HG03139 (cell line): ENCODE measurements around the gene ESAM.

Experiments used
- ATAC-seq: cut with Tn5 transposase; IDR thresholded peaks from one replicate; pipeline ENCODE4 v1.9.1; 2021; ENCODE audit not compliant: unreplicated experiment

ESAM gene

GRCh38 chr11:124737638-124738305 is 24.3 kb downstream of the ESAM start:
- ATAC-seq, result no peak

- ATAC-seq, result no peak
Measured at GRCh38 chr11:124736736-124737135, 25.4 kb downstream of the ESAM start.

GRCh38 chr11:124732230-124732629 is 29.9 kb downstream of the ESAM start:
- ATAC-seq, result no peak

- ATAC-seq, result no peak
Measured at GRCh38 chr11:124729571-124729970, 32.5 kb downstream of the ESAM start.

- no peak for ATAC-seq
Measured at GRCh38 chr11:124728134-124728533, 34.0 kb downstream of the ESAM start.

GRCh38 chr11:124727474-124727873 is 34.6 kb downstream of the ESAM start:
- no peak for ATAC-seq

GRCh38 chr11:124725719-124726105 is 36.4 kb downstream of the ESAM start:
- peak; percentile 8 for ATAC-seq

GRCh38 chr11:124724979-124725718 is 36.9 kb downstream of the ESAM start:
- peak; percentile 99 for ATAC-seq

GRCh38 chr11:124722176-124722575 is 39.9 kb downstream of the ESAM start:
- ATAC-seq, result no peak

- ATAC-seq, result no peak
Measured at GRCh38 chr11:124719534-124719933, 42.6 kb downstream of the ESAM start.

GRCh38 chr11:124718801-124719200 is 43.3 kb downstream of the ESAM start:
- no peak for ATAC-seq

- ATAC-seq, result peak; percentile 54
Measured at GRCh38 chr11:124717786-124718651, 44.1 kb downstream of the ESAM start.

- ATAC-seq, result peak; percentile 32
Measured at GRCh38 chr11:124717421-124717785, 44.7 kb downstream of the ESAM start.

GRCh38 chr11:124716591-124716990 is 45.5 kb downstream of the ESAM start:
- ATAC-seq, result no peak

- ATAC-seq, result no peak
Measured at GRCh38 chr11:124712392-124712791, 49.7 kb downstream of the ESAM start.

- ATAC-seq, result no peak
Measured at GRCh38 chr11:124707829-124708228, 54.3 kb downstream of the ESAM start.
